ENCODE results near the gene COMT. TPM values are rescaled to one million over a fixed set of nuclear protein-coding genes. Genes with fewer than 3 reads are reported as not detected.

Gene COMT
- total RNA-seq, 4 donors from 2014 or later: 105 to 235 (median 208) TPM

DNA sequence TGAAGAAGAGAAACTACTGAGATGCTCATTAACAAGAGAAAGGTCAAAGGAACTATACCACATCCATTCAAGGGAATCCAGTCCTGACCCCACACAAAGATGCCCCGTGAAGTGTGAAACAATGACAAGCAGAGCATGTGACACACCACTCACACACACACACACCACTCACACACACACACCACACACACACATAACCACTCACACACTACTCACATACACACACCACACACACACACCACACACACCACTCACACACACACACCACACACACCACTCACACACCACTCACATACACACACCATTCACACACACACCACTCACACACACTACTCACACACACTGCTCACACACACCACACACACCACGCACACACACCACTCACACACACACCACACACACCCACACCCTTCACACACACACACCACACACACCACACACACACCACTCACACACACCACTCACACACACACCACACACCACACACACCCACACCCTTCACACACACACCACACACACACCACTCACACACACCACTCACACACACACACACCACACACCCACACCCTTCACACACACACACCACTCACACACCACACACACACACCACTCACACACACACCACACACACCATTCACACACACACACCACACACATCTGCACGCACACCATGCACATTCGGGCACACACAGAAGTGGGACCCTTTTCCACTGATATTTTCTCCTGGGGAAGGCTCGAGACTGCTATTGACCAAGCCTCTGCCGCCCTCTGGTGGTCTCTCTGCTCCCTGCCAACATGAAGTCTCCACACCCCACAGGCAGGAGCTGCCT lies 32.0 kb upstream of the COMT start:
- ATAC-seq: peak; percentile 85
- Histone ChIP-seq H3K27me3 (no peaks in the 10 kb centered on the region), H3K4me1 (no peaks in the 10 kb centered on the region), H3K4me3 (no peak overlapping the region), H3K36me3 (peaks cover 0 to 87% of the 10 kb centered on the region in 2 donors), H3K9me3 (no peaks in the 10 kb centered on the region), H3K27ac (no peak overlapping the region)
- whole genome bisulfite sequencing, 2 donors (ENCODE audit: low coverage in 1 of 2): 40 to 44% methylated on average over 4 of the region's 6 CpGs
- no peak for TF ChIP-seq EP300 (IDR thresholded peaks at IDR 0.05)
- TF ChIP-seq, protein P1, sequence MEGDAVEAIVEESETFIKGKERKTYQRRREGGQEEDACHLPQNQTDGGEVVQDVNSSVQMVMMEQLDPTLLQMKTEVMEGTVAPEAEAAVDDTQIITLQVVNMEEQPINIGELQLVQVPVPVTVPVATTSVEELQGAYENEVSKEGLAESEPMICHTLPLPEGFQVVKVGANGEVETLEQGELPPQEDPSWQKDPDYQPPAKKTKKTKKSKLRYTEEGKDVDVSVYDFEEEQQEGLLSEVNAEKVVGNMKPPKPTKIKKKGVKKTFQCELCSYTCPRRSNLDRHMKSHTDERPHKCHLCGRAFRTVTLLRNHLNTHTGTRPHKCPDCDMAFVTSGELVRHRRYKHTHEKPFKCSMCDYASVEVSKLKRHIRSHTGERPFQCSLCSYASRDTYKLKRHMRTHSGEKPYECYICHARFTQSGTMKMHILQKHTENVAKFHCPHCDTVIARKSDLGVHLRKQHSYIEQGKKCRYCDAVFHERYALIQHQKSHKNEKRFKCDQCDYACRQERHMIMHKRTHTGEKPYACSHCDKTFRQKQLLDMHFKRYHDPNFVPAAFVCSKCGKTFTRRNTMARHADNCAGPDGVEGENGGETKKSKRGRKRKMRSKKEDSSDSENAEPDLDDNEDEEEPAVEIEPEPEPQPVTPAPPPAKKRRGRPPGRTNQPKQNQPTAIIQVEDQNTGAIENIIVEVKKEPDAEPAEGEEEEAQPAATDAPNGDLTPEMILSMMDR (IDR thresholded peaks at IDR 0.05): peak in 3 of 4 experiments; percentile 83 to 91 (median 91)

DNA sequence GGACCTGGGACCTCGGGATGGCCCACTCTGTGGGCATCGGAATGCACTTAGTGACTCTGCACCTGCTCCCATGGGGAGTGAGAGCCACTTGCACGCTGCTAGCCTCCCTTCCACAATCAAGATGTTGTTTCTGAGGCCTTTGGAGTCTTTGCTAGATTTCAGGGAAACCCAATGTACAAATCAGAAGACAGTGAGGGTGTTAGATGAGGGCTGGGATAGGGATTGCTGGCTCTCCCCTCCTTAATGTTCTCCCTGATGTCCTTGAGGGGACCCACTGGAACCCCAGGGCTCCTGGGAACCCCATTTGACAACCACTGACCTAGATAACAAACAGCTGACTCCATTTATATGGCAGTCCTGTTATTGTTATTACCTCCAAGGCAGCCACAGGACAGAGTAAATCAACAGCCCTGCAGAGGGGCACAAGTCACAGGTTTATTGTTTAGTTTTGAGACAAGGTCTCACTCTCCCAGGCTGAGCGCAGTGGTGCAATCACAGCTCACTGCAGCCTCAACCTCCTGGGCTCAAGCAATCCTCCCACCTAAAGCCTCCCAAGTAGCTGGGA lies 31.3 kb upstream of the COMT start:
- Histone ChIP-seq H3K4me1 (no peaks in the 10 kb centered on the region), H3K4me3 (no peak overlapping the region), H3K36me3 (peaks cover 0 to 88% of the 10 kb centered on the region in 2 donors), H3K27me3 (no peaks in the 10 kb centered on the region), H3K27ac (no peak overlapping the region), H3K9me3 (no peaks in the 10 kb centered on the region)
- ATAC-seq: no peak
- WGBS, 2 donors (ENCODE audit: low coverage in 1 of 2): 7% methylated on average over 3 of the region's 4 CpGs; no CpG with 5 or more reads in 1 of the 2 donors
- TF ChIP-seq EP300 (IDR thresholded peaks at IDR 0.05) (no peak), POLR2AphosphoS5 (IDR thresholded peaks at IDR 0.05) (no peak), POLR2A (IDR thresholded peaks at IDR 0.05) (no peak)
- TF ChIP-seq, protein P1 (IDR thresholded peaks at IDR 0.05): no peak

DNA sequence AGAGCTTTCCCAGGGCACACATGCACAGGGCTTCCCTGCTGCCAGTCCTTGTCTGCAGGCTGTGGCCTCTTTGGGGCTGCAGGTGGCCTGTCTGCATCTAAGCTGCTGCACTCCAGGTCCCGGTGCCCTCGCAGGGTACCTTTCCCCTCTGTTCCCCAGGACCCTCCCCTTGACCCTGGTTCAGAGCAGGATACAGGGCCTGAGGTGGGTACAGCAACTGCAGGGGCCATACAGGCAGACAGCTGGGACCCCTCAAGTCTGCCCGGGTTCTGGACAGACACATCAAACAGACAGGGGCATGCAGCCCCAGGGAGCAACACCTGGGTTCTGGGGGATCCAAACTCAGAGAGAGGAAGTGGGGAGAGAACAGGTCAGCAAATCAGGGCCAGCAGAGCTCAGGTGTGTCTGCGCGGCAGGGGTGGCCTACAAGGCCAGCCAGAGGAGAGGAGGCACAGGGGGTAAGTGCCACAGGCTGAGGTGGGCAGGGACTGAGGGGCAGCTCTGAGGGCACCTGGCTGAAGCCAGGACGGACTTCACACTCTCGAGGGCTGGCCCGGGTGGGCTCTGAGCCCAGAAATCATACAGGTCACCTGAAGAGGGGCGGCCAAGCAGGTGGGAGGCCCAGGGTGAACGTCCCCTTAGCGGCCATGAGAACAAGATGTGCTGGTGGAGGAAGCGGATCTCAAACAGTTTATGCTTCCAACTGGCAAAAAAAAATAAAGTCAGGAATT lies 29.9 kb upstream of the COMT start:
- Histone ChIP-seq H3K4me1 (no peaks in the 10 kb centered on the region), H3K36me3 (peaks cover 0 to 89% of the 10 kb centered on the region in 2 donors), H3K4me3 (no peak overlapping the region), H3K27me3 (no peaks in the 10 kb centered on the region), H3K27ac (no peak overlapping the region), H3K9me3 (no peaks in the 10 kb centered on the region)
- TF ChIP-seq, protein P1 (IDR thresholded peaks at IDR 0.05): no peak
- TF ChIP-seq POLR2A (IDR thresholded peaks at IDR 0.05): no peak
- no peak for TF ChIP-seq EP300 (IDR thresholded peaks at IDR 0.05)
- no peak for TF ChIP-seq POLR2AphosphoS5 (IDR thresholded peaks at IDR 0.05)
- ATAC-seq: no peak
- 70 to 73% methylated on average over 2 to 9 of the region's 12 CpGs for WGBS, 2 donors (ENCODE audit: low coverage in 1 of 2)

DNA sequence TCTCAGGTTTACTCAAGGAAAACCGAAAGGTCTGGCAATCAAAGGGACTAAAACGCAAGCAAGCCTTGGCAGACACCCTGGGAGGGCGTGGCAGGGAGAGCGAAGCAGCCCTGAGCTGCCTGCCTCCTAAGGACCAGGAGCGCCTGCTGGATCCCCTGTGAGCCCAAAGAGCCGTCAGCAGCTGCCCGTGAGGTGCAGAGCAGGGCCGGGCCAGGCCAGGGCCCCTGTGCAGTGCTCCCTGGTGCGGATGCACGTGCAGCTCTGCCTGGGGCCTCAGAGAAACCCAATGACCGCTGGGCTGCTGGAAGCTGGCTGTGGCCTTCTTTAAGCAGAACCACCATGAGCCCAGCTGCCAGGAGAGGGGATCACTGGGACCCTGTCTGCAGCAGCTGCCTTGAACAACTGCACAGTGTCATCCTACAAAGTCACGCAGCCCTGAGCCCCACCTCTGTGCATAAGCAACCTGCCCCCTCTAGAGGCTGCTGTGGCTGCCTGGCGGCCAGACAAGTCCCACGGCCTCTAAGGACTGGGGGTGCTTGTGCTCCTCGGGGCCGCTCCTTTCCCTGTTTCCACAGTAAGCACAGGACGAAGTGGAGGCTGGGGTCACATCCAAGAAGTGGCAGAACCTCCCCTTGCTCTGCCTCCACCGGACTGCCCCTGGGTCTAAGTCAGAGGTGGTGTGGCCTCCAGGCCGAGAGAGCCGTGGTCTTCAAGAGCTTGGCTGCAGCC lies 29.1 kb upstream of the COMT start:
- Histone ChIP-seq H3K36me3 (peaks cover 0 to 89% of the 10 kb centered on the region in 2 donors), H3K9me3 (no peaks in the 10 kb centered on the region), H3K4me1 (no peaks in the 10 kb centered on the region), H3K27me3 (no peaks in the 10 kb centered on the region), H3K27ac (no peak overlapping the region), H3K4me3 (no peak overlapping the region)
- 70% methylated on average over 6 of the region's 20 CpGs; no CpG with 5 or more reads in 1 of the 2 donors for WGBS, 2 donors (ENCODE audit: low coverage in 1 of 2)
- no peak for ATAC-seq
- TF ChIP-seq POLR2A (IDR thresholded peaks at IDR 0.05): no peak
- TF ChIP-seq POLR2AphosphoS5 (IDR thresholded peaks at IDR 0.05): no peak
- TF ChIP-seq EP300 (IDR thresholded peaks at IDR 0.05): no peak
- TF ChIP-seq, protein P1 (IDR thresholded peaks at IDR 0.05): no peak
